HG02610 (cell line): ENCODE results near the gene PBX2.
"Not testable (repeated sequence)": the region's sequence is repeated elsewhere in the genome, so short reads cannot be mapped to it uniquely, and the experiment has no call there.

Experiments
- ATAC-seq: cut with Tn5 transposase; IDR thresholded peaks from one replicate; pipeline ENCODE4 v1.9.1; 2021; ENCODE audit warnings: mild to moderate bottlenecking, moderate library complexity; ENCODE audit not compliant: unreplicated experiment

PBX2 gene

DNA sequence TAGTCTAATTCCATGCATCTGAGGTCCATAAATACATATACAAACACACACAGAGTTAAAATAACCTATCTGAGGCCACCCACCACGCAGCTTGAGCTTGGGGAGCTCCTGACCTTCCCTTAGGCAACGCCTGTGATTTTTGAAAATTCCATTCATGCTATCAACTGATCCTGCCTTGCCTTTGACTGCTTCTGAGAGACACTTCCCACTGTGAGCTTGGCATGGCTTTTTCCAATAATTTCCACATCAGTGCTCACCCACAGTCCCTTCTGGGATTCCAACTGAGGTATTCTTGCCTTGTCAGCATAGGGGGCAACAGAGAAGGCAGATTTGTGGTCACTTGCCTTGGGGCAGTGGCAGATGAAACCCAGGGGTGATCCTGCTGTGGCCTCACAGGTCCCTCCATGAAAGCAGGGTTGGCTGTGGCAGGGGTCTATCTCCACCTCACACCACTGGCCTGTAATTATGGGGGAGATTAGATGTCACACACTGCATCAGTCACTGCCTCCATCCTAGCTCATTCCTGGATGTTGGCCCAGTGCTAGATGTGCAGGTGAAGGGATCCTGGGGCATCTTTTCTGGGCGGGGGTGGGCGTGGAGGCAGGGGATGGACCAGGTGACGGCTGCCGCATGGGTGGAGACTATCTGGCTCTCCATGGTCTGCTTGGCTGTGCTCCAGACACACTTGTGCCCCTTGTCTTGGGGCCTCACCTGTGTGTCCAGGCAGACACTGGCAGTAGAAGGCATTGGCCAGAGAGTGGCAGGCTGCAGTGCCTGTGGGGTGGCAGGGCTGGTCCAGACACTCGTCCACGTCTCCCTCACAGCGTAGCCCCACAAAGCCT, 13.6 kb upstream of the PBX2 start:
- ATAC-seq = no peak

DNA sequence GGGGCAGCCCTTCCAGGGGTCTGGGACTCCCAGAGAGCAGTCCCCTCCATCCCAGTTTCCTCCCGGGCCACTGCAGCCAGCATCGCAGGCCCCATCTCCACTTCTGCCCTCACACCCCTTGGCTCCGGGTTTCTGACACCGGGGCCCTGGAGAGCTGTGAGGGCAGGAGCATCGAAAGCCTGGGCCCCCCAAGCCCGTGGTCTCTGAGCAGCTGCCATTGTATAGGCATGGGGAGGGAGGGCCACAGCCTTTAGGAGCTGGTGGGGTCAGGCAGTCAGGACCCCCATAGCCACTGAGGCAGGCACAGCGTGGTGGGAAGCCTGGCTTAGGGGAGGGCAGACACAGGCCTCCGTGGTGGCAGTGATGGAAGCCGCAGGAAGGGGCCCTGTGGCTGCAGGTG, 12.2 kb upstream of the PBX2 start:
- ATAC-seq = no peak

DNA sequence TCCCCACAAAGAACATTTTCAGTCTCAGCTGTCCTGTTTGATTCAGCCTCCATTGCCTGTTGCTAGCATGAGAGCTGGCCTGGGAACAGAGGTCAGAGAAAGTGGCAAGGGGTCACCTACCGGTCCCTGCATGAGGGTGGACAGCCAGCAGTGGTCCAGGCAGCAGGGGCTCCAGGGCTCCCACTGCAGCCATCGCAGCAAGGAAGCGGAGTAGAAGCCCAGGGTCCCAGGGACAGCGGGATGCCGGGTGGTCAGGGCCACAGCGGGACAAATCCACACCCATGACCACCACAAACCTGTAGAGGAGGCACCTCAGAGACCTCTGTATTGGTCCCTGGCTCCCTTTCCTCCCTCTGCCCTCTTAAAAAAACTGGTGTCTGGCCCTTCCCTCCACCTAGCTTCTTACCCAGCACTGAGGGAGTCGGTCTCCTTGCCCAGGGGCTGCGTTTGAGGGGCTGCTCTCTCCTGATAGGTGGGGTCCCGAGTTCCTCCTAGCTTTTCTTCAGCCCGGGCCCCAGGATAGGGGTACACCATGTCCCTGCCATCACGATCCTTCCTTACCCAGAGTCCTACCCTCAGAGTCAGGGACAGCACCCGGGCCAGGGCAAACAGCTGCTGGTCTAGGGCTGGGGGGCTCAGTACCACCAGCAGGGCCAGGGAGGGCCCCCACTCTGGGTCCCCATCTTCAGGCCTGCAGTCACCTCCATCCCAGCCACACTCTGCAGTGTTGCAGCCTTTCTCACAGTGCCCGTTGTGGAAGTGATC, 10.9 kb upstream of the PBX2 start:
- ATAC-seq = no peak

DNA sequence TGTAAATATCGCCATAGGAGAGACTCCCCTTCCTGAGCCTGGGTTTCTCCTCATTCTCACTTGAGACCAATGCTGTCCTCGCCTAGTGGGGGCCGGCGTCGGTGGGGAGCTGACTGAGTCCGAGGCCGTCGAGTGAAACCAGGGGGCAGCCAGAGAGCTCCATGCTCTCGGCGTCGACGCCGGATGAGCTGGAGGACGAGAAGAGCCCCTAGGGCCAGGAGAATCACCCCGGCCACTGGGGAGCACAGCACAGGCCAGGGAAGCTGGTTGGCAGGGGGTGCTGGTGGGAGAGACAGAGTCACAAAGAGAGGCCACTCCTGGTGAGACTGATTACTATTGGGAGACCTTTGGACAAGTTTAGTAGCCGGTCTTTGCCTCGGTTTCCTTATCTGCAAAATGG, 8.9 kb upstream of the PBX2 start:
- ATAC-seq = no peak

DNA sequence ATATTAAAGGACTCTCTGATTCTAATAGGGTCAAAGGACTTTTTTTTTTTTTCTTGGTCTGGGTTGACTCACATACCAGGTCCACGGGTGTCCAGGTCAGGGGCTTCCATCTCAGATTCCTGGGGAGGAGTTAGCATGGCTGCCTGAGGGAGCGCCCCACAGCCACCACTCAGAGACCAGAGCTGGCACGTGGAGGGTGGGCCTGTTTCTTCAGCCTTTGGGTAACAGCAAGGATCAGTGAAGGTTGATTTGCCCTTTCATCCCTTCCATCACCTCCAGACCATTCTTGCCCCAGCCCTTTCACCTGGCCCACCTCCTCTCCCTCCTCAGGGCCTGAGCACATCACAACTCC, 8.3 kb upstream of the PBX2 start:
- ATAC-seq = no peak

DNA sequence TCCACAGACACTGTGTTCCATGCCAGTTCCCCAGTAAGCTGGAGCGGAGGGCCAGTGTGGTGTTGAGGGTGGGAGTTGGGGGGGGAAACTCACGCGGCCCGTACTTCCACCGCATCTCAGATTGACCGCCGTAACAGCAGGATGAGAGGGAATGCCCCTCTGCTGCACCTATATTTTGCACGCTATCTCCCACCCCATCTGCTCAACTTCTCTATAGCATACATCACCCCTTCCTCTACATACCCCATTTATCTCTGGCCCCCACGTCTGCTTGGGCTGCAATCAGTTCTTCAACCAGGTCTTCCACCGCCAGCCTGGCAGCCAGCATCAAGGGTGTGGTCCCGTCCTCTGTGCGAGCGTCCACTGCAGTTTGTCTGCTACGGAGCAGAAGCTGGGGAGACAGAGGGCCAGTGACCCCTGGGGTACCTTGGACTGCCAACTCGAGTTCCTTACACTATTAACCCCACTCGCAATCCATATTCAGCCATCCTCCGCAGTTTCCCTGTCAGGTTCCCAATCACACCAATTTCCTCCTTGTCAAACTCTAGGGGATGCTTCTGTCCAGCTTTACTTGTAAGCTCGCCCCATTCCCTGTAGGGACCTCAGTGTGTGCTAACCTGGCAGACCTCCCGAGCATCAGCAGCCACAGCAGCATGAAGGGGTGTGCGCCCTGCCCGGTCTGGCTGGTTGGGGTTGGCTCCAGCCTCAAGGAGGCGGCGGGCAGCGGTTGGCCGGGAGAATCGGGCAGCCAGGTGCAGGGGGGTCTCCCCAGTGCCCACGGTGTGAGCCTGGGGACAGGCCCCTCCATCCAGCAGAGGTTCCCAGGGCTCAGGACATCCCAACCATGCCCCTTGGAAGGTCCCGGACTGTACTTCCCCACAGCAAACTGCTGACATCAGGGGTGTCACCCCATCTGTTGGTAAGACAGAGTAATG, 6.9 kb upstream of the PBX2 start:
- ATAC-seq = no peak

DNA sequence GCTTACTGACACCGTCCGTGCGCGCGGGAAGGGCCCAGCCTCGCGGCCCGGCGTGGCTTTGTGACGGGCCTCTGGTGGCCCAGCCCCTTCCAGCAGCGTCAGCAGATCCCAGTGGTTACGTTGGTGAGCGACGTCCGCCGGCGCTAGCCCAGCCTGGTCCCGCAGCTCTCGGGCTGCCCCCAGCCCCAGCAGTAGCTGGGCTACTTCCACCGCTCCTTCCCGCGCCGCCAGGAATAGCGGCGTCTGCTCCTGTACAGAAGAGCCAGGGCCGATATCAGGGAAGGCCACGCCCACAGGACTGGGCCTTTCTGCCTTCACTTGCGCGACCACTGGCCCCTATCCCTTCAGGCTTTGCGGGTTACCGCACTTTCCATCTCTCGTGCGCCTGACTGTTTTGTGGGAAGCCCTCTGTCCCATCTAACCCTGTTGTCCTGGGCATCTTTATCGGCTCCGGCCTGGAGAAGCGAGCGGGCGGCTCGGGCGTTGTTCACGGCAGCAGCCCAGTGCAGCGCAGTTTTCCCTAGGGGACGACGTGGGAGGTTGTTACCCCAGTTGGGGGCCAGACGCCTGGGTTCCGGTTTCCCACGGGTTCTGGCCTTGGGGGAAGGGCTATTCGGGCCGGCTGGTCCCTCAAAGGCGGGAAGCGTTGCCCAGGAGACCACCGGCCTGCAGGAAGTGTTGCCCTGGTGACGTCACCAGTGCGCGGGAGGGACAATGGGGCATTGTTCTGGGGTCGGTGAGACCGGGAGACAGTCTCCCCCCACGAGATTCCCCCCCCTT, 6.1 kb upstream of the PBX2 start:
- ATAC-seq = peak; percentile 76

DNA sequence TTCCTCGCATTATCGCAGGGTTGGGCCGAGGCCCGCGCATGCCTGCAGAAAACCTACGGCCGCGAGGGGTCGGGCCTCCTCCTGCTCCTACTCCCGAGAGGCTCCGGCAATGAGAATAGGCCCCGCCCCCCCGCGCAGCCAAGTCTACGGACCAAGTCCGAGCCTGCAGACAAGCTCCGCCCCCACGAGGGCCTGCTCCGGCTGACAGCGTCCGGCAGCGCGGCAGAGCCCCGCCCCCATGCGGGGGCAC, 5.6 kb upstream of the PBX2 start:
- peak; percentile 74 for ATAC-seq

DNA sequence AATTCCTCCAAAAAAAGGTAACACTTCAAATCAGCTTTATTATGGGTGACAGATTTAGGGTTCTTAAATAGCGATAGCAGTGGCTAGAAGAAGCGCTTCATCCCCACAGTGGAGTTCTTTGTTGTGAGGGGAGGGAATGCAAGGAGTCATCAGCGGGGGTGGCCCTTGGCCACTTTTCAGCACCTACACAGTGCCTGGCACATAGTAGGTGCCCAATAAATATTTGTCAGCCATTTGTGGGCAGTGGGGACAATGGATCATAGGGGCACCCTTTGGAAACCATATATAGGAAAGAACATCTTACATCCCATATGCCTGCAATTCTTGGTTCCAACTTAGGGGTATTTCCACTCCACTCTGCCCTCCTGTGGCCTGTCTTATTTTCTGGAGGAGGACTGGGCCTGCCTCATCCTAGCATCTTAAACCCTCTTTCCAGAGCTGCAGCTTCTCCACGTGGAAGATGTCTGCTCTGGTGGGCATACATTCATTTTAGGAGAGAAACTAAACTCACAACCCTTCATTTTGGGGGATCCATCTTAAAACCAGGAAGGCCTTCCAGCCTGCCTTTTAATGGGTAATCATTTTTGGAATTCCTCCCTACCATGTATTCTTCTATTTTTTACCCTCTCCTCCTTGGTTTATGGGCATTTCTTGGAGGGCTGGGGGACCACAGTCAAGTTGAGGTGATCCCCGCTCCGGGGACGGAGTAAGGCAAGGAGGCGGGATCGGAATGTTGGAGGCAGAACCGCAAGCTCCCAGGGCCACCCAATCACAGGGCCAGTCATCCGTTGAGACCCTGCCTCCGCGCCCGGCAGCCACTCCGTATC, 5.0 kb upstream of the PBX2 start:
- ATAC-seq = no peak

DNA sequence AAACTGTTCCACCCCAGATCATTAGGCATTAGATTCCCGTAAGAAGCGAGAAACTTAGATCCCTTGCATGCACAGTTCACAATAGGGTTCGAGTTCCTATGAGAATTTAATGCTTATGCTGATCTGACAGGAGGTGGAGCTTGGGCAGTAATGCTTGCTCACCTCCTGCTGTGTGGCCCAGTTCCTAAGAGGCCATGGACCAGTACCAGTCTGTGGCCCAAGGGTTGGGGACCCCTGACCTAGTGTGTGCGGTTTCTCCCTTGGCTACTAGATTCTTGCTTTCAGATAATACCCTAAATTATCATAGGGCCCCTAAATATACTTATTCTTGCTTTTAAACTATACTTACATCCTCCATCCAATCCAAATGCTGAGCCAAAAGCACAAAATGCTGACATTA, 4.4 kb upstream of the PBX2 start:
- no peak for ATAC-seq

DNA sequence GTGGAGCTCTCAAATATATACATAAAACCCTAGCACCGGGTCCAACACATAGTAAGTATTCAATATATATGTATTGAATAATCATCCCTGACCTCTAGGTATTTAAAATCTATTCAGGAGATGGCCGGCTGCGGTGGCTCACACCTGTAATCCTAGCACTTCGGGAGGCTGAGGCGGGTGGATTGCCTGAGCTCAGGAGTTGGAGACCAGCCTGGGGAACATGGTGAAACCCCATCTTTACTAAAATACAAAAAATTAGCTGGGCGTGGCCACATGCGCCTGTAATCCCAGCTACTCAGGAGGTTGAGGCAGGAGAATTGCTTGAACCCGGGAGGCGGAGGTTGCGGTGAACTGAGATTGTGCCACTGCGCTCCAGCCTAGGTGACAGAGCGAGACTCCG, 3.1 kb upstream of the PBX2 start:
- not testable (repeated sequence) for ATAC-seq

DNA sequence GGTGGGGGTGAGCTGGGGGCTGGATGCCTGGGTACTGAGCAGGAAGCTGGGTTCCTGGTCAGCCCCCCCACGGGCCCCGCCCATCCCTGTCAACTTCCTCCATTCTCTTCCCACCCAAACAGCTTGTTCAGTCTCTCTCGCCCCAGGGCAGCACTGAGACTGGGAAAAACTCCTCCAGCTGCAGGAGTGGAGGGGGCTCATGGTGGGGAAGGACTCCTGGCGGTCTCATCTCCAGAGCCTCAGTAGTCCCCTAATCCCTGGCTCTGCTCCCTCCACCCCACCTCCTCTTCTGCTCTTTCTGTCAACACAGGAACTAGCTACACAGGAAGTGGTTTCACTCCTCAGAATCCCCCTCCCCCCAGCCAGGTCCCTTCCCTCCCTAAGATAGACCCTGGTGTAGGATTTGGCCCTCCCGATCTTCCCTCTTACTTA, 2.6 kb upstream of the PBX2 start, which contains the start of gene GPSM3:
Gene GPSM3 (minus strand): TSS at position 36 of the 432 bp plus-strand sequence. CDS start 130 bp downstream, outside the sequence.
- no peak for ATAC-seq

DNA sequence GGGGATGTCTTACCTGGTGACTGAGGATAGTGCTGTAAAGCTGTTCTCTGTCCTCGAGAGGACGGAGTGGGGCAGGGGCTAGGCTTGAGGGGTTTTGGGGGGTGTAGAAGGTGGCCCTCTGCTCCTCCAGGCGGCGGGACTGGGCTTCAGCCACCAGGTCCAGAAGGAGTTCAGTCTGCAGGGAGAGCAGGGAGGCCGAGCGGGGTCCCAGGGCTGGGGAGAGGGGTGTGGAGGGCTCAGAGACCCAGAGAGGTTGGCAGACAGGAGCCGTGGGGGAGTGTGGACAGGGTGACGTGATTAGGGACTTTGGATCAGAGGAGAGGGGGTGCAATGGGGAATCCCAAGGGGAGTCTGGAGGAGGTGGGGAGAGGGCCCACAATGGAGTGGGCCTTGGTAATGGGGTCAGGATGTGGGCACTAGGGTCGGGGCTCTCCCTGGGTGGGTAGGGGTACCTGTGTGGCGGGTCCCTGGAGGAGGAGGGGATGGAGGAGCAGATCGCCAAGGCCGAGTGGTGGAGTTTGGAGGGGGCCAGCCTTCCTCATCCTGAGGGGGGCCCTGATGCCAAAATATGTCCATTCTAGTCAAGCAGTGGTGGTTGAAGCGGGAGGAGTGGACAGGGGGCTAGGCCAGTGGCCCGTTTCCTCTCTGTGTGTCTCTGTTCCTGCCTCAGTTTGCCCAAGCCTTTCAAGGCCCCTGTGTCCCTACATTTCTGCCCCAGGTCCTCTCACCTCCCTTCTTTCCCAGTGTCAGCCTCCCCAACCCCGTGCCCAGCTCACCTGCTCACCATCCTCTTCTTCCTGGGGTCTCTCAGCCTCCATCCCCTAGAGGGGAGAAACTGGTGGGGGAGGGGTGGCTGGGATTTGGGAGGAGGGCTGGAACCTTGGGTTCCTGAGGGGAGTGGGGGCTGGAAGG, 1.9 kb upstream of the PBX2 start:
- ATAC-seq = no peak

DNA sequence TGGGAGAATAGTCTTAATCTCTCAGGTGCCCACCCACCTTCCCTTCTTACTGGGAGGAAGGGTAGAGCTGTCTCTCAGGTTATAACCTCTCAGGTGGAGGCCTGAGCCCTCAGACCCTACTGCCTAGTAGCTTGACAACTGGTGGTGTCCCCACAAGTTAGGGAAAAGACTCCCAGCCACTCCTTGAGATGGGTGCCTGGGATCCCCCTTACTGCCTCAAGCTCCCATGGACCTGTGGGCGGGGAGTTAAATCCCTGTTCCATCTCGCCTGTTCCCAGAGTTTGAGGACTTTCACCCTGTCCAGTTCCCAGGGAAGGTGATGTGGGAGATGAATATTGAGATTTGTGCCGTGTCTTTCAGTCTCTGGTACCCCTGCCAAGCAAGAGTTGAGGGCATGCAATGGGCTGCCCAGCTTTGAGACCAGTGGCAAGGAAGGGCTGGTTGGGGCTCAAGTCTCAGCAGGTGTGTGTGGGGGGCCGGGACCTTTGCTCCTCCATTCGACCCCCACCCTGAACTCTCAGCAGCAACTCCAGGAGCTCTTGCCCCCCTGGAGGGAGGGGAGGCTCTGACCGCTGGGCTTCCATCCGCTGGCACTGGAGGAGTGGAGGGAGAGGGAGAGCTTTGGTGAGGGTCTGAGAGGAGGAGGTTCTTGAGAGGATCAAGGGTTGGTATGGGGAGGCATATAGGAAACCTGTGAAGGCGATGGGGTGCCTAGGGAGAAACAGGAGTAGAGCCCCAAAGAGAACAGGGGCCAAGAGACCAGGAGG, 1.1 kb upstream of the PBX2 start:
- ATAC-seq = no peak

DNA sequence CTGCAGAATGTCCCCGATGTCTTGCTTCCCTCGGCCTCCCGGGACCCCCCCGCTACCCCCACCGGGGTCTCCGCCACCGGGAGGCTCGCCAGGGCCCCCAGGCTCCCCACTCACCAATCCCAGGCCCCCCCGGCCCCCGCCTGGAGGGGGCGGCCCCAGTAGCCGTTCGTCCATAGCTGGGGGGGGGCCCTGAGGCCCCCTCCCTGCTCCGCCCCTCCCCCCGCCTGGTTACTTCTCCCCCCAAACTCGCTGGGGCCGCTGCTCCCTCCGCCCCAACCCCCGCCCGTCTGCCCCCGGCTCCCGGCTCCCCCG, 304 bp downstream of the PBX2 start:
- ATAC-seq = no peak

DNA sequence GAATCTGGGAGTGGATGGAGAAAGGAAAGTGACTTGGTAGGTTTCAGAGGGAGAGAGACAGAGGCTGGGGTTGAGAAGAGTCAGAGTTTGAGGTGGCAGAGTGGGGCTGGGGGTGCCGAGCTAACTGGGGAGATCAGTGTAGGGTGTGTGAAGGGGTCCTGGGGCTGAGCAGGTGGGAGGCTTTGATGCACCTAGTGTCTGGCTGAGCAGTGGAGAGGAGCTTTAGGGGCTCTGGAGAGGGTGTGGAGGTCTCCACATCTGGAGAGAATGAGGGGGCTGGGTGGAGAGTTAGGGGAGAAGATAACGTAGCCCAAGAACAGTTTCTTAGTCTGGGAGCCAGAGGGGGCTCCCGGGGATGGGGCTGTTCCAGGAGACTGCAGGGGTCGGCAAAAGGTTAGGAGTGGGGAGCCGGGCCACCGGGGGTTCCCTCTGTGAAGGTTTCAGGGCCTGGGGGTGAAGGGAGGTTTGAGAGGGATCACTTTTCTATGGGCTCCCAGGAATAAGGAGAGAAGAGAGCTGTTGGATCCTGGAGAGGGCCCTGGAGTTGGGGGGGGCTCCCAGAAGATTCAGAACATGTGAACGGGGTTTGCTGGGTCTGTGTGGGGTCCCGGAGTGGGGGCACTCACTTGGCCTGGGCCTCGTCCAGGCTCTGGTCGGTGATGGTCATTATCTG, 797 bp downstream of the PBX2 start:
- no peak for ATAC-seq

DNA sequence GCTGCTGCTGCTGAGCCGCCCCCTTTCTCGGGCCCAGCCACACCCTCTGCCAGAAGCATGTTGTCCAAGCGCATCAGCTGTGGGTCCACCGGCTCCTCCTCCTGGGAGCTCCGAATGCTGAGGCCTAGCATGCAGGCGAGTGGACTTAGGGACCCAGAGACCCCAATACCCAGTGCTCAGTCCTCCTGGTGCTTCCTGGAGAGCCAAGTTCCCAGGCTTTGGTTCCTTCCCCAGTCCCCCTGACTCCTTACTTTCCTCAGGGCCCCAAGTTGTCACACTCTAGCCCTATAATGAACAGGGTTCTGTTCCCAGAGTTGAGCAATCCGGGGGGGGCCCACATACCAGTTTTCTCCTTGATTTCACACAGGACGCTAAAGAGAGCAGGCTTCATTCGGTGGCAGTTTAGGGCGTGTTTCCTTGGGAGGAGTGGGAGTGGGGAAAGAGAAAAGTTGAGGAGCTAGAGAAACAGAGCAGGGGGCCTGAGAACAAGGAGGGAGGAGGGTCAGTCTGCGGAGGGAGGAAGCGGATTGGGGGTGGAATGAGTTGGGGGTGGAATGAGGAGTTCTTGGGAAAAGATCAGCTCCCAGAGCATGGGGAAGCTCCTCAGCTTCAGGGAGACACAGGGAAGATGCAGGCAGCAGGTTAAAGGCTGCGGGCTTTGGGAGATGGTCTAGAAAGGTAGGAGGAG, 1.5 kb downstream of the PBX2 start:
- no peak for ATAC-seq
